GM19238 (cell line): ENCODE results near the gene RNF220.
A peak's percentile ranks its signal among the peaks of the same experiment; 100 is the strongest.

Experiments
- DNase-seq: peaks from one replicate; pipeline ENCODE4 v3.0.0; 2011; ENCODE audit warnings: low spot score; ENCODE audit not compliant: insufficient read length

RNF220 gene

DNA sequence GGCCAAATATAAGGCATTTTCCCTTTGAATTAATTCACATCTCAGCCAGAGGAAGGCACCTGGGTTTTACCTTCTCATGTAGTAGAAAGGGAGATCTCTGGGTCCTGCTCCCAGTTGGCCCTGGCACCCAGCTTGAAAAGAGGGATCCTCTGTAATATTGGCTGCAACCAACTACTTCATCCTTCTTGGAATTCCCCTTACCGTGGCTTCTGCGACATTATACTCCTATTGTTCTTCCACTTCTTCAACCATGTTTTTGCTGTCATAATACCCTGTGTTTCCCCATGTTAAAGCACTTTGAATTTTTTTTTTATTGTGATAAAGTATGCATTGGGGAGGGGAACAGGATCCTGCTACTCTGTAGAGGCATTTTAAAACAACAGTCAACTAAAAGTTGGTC is 26.8 kb downstream of the RNF220 start:
- no peak for DNase-seq

DNA sequence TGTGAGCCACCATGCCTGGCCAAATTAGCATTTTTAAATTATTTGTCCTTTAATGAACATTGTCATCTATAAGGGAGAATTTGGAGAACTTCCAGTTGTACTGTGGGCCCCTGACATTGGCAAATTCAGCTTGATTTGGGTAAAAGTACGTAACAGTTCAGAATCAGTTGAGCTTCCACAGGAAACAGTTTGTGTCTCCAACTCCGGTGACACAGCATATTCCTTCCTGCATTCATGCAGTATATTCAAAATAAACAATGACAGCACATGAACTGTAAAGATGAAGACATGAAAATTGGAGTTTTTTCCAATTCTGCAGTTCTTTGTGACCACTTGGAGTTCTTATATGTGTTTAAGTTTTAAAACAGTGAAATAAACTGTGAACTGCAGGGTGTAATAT is 28.2 kb downstream of the RNF220 start:
- no peak for DNase-seq

DNA sequence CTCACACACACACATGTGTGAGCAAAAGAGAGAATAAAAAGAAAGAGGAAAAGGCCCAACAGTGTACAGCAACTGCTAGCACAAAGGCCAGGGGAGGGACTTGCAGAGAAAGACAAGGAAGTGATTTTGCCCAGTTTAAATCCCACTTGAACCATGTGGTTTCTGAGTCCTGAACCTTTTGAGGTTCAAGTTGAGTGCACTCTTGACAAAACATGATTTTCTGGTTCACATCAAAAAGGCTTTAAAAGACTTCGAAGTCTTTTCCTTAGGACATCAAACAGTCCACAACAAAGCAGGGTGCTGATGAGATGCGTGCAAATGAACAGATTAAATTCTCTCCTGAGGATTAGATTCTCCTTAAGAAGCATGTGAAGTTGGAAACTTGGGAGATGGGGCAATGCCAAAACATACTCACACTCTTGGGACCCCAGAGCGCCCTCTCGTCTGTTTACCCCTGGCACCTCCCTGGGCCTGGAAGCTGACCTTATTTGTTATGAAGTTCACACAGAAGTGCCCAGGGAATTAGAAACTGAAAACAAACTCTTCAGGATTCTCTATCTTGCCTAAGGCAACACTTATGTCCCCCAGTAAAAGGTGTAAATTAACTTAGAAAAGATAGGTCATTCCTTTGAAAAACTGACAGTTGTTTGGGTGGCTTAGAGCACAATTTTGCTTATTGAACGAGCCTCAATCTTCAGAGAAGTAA is 31.5 kb downstream of the RNF220 start:
- DNase-seq, result no peak

DNA sequence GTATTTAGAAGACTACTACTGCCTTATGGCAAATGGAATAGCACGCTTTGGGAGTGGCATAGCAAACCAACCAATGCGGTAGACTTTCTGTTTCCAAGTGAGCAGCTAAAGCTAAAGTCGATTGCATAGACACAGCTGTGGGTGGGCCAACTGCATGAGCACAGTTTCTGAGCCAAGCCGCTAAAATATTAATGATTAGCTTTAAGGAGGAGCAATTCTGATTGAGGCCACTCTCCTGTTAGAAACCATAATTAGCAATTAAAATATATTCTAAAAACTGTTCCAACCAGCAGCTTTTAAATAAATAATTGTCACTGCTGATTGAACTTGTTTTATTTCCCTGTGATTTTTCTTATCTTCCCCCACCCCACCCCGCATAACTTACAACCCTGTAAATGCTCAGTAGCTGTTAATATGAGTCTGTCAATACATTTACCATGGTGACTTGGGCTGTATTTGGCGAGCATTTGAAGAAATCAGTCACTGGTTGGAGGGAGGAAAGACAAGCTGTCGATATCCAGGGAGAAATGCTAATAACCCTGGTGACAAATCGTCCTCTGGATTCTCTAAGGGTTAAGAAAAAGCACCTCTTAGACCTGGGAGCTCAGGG is 32.2 kb downstream of the RNF220 start:
- DNase-seq, result no peak

DNA sequence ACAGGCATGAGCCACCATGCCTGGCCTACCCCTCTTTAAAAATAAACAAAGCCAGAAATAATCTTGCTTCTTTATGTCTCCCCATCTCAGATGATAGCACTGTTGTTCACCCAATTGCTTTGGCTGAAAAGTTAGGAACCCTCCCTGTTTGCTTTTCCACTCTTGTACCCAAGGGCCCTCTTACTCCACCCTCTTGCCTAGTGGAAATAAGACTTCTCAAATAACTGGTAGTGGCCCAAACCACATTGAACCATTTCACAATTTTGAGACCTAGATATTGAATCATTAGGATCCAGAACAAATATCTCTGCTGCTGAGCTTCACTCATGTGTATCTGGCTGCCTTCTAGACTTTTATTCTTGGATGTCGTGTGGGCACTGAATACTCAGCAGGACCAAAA is 37.7 kb downstream of the RNF220 start:
- no peak for DNase-seq

DNA sequence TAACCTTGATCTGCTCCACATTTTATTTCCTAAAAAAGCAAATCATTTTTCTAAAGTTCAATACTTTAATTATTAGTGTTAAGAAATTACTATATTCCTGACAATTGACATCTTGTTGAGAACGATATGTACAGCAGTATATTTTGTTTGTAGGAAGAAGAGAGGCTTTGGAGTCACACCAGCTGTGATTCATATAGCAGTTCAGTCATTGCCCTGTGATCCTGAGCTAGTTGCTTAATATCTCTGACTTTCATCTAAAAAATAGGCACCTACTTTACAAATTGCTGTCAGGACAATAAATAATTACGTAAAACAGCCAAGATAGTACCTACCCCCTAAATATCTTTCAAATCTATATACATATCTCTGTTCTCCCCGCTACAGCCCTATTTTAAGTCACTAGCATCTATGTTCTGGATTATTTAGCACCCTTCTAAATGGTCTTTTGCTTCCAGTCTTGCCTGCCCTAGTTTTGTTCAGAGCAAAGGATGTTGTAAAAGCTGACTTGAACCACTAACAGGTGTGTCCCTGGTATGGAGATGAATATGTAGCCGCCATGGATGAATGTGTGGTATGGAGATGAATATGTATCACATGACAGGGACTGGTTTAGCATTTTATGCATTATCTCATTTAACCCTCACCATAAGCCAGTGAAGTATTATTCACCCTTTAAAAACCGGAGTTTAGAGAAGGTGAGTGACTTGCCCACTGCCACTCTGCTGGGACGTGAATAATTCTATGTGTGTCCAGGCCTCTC is 42.2 kb downstream of the RNF220 start:
- no peak for DNase-seq

DNA sequence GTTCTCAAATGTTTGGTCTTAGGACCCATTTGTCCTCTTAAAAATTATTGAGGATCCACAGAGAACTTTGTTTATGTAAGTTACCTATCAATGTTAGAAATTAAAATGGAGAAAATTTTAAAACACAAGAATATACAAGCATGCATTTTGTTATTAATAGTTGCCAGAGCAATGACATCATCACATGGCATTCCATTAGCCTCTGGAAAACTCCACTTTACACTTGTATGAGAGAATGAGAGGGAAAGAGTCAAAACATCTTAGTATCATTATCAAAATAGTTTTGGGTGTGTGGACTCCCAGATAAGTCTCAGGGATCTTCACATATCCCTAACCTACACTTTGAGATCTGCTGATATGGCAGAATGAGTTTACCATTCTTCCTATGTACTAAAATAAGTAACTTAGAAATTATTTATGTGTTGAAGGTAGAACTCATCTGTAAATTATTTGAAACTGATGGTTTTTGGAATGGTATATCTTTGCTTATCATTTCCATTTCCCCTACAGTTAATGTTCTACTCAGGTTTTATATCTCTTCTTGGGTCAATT is 48.8 kb downstream of the RNF220 start:
- DNase-seq, result no peak

DNA sequence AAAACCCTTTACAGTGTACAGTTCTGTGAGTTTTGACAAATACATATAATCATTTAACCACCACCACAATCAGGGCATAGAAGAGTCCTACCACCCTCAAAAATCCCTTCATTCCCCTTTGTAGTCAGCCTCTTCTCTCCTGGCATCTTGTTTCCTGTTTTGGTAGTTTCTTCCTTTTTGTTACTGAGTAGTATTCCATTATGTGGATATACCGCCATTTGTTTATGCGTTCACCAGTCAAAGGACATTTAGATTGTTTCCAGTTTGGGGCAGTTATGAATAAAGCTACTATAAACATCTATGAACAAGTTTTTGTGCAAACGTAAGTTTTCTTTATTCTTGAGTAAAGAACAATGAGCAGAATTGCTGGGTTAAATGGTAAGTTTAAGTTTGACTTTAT is 49.6 kb downstream of the RNF220 start:
- no peak for DNase-seq

DNA sequence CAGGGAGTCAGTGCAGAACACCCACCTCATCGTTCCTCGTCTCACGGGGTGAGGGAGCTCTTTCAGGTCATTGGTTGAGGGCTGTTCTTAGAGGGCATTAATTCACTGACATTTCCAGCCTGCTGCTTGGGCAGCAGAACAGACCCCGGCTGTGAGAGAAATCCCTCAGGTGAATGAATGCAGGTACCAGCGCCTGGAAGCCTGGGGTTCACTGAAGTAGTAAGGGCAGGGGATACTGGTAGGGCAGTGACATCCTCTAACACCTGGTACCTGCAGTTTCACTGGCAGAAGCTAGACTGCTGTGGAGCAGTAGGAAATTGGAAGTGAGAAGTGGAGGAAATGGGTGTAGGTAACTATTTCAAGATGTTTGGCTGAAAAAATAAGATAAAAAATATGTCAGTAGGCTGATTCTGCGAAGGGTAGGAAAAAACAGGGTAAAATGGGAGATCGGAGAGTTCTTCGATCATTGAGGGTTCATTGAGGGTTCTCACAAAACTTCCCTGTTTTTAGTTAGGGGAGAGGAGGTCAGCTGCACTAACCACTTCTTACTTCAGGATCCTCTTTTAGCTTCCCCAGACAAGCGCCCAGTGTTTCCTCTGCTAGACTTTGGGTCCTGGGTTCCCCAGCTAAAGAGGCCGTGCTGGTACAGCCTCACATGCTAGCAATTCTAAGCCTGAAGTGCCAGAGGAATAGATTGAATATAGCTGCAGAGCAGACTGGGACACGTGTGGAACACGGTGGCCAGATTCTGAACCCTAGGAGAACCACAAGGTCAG is 55.2 kb downstream of the RNF220 start:
- no peak for DNase-seq

DNA sequence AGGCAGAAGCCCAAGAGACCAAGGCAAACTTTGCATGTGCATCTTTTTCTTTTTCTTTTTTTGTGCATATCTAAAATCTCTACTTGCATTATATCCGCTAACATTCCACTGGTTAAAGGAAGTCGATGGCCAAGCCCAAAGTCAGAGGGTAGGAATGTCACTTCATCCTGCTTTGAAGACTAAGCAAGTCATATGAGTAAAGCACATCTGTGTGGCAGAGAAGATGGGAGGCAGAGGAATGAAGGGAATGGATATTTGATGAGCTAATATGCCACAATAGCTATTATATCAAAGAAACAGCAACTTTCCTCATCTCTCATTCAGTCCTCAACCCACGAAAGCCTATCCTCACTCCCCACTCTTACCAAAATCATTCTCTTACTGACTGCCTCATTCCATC is 59.3 kb downstream of the RNF220 start:
- DNase-seq, result no peak

DNA sequence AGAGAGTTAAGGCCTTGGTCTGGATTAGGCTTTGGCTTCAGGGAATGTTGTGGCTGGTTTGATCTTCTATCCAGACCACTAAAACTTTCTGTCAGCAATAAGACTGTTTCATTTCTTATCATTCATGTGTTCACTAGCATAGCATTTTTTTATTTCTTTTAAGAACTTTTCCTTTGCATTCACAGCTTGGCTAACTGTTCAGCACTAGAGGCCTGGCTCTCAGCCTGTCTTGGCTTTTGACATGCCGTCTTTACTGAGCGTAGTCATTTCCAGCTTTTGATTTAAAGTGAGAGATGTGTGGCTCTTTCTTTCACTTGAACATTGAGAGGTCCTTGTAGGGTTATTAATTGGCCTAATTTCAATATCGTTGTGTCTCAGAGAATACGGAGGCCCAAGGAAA is 62.5 kb downstream of the RNF220 start:
- no peak for DNase-seq

DNA sequence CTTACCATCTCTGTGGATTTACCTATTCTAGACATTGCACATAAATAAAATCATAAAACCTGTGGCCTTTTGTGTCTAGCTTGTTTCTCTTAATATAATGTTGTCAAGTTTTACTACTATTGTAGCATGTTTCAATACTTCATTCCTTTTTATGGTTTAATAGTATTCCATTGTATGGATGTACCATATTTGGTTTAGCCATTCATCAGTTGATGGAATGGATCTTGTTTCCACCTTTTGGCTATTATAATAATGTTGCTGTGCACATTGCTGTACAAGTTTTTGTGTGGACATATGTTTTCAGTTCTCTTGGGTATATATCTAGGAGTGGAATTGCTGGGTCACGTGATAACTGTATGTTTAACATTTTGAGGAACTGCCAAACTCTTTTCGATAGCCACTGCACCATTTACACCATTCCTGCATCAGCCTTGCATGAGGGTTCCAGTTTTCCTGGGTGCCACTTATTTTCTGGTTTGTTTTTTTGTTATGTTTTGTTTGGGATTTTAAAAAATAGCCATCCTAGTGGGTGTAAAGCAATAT is 66.9 kb downstream of the RNF220 start:
- DNase-seq, result no peak

DNA sequence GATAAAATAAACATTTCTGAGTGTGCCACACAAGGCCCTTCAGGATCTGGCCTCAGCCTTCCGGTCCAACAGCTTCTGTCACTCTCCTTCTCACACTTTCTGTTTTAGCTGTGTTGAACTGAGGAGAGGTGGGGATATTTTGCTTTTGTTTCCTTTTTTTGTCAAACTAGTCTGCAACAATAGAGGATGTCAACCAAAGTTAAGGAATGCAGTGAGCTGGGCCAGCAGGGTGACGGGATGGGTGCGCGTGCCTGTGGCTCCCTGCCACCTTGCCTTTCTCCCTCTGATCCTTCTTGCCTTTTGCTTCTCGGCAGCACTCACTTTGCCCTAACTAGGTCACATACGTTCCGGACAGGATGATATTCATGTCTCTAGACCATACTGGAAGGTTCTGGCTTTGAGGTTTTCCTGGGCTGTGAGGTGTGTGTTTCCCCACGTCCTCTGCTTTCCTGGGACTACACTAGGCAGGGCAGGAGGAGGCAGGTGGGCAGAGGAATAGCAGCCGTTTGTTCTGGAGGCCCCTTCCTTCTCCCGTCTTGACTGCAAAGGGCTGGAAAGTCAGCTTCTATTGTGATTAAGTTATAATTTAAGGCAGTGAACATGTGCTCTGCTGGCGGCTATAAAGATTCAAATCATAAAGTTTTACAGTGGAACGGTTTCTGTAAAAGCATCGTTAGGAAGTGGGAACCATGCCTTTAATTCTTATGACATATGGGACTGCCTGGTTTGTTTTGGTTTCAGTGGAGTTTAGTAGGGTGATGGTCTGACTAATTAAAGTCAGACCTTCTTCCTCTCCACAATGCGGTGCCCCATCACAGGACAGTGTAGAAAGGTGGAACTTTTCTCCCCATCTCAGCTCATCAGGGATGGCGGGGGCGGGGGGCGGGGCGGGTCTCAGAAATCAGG is 67.8 kb downstream of the RNF220 start:
- peak; percentile 14 for DNase-seq

DNA sequence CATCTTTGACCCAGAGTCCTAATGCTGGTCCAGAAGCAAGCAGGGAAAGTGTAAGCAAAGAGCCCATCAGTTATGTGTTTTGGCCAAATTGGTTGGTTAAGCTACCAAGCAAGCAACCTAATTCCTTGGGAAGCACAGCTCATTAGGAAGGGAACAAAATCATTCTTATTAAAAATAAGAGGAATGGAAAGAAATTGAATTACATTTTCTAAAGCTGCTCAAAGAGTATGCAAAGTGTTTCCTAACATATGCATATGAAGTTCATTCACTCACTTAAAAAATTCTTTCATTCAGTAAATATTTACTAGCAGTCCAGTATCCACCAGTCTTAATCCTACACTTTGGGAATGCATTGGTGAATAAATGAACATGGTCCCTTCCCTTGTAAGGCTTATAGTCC is 71.8 kb downstream of the RNF220 start:
- DNase-seq, result no peak

DNA sequence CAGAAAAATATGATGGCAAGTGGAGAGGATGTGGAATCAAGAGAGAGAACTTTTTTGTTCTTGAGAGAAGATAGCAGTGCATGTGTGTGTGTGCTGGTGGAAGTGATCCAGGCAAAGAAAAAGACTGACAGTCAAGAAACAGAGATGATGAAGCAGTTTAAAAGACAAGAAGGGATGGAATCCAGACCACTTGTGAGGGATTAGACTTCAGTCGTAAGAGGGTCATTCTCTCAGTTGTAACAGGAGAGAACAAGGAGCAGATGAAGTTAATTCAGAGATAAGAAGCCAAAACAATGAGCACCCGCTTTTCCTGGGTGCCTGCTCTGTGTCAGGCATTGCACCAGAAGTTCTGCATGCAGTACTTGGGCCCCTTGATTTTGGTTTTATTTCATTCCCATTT is 76.6 kb downstream of the RNF220 start:
- DNase-seq, result no peak

DNA sequence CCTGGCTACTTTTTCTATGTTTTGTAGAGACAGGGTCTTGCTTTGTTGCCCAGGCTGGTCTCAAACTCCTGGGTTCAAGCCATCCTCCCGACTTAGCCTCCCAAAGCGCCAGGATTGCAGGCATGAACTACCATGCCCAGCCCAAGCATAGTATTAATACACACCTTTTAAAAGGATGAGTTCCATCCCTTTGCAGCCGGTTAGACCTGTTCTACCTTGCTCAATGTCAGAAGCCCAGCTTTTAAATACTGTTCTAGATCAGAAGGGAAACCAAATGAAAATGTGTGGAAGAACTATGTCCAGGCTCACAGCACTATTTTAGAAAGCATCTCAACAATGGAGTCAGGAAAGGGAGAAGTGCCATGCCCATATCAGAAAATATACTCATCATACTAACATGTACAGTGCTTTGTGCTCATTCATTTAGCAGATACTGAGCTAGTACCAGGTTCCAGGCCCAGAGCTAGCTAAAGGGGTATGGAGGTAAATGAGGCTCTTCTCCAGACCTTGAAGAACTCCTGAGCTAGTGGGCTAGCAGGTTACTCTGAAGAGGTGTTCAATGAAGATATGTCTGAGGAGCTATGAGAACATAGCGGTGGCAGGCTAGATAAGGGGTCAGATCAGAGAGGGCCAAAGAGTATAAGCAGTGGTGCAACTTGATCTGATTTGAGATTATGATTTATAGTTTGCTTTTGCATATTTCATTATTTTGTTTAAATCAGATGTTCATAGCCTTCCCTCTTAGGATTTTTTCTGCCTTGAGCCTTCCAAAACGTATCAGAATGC is 78.2 kb downstream of the RNF220 start:
- DNase-seq, result no peak

DNA sequence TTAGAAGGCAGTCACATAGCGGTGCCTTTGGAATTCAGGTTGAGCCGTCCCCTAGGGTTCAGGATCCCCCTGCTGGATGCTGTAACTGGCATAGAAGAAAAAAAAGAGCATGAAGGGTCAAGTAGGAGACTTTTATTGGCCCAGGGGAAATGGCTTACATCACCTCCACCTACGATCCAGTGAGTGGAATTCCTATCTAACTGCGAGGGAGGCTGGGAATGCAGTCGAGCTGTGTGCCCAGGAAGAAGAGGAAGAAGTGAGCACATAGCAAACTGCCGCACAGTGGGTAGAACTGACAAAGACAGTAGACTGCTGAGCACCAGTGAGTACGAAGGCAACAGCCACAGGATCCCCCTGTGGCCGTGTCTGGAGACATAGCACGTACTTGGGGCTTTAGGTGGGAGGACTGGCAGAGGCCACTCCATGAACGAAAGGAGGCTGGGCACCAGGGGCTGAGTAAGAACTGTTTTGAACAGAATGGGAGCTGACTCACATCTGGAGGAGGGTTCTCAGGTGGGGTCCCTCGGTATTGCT is 79.2 kb downstream of the RNF220 start:
- DNase-seq, result no peak

DNA sequence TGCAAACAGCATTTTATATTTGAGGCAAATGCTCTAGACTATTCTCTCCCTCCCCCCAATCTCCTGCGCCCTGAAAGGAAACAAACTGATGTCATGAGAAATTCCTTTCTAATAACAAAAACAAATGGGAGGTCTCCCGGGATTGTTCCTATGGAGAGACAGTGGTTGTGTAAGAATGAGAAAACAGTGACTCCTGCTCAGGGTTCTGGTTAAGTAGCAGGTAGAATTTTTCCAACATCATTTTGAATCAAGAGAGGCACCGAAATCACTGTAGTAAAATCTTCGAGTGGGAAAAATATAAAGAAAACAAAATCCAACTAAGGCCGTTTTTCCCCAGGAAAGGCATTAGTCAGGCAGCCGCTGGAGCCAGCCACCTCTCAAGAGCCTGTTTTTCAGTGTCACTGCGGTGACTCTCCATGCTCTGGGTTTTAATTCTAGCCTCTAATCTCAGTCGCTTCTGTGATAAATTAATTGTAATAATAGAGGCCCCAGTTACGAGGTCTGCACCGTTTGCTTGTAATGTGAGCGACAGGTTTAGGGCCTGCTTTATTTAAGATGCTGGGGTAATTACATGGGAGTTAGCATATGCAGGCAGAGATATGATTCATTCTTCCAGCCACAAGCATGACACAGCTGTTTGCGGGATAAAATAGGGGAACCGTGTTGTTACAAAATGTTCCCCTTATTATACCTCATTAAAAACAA is 80.3 kb downstream of the RNF220 start:
- no peak for DNase-seq
